ENCODE data around the gene SAMD4A. TPM values are rescaled to one million over a fixed set of nuclear protein-coding genes. Genes with fewer than 3 reads are reported as not detected.

Gene SAMD4A
- total RNA-seq, 6 experiments from 2014 or later = 33.8 to 53.7 (median 41.0) TPM

DNA sequence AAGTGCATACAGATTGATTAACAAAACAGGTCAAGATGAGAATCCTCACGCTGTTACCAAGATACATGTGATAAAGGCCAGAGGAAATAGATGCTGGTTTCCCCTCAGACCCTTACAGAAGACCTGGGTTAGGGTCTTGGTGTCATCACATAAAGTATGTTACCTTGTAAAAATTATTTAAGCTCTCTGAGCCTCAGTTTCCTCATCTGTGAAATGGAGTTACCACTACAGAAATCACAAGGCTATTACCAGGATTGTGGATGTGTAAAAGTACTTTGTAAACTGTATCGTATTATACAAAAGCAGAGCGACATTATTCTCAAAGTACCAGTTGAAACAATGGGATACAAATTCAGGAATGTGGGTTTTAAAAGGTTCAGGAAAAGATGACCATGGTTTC is 14.0 kb downstream of the SAMD4A start:
- Mint-ChIP-seq H3K9me3 (peaks cover 1% of the 10 kb centered on the region; the same call in 1 of the 2 replicates), H3K4me3 (no peak overlapping the region), H3K4me1 (ENCODE audit: low read depth) (peaks cover 49% of the 10 kb centered on the region), H3K27ac (0 out of 2 replicates have a peak overlapping the region, but pooled peaks have one; percentile 62), H3K27me3 (ENCODE audit: insufficient read depth) (peaks cover 2% of the 10 kb centered on the region), H3K36me3 (ENCODE audit: low read depth) (peaks cover 38% of the 10 kb centered on the region)
- no peak for DNase-seq
- TF ChIP-seq, protein P1, sequence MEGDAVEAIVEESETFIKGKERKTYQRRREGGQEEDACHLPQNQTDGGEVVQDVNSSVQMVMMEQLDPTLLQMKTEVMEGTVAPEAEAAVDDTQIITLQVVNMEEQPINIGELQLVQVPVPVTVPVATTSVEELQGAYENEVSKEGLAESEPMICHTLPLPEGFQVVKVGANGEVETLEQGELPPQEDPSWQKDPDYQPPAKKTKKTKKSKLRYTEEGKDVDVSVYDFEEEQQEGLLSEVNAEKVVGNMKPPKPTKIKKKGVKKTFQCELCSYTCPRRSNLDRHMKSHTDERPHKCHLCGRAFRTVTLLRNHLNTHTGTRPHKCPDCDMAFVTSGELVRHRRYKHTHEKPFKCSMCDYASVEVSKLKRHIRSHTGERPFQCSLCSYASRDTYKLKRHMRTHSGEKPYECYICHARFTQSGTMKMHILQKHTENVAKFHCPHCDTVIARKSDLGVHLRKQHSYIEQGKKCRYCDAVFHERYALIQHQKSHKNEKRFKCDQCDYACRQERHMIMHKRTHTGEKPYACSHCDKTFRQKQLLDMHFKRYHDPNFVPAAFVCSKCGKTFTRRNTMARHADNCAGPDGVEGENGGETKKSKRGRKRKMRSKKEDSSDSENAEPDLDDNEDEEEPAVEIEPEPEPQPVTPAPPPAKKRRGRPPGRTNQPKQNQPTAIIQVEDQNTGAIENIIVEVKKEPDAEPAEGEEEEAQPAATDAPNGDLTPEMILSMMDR (IDR thresholded peaks at IDR 0.05) = no peak

- TF ChIP-seq, protein P1 (IDR thresholded peaks at IDR 0.05) = no peak
- no peak for DNase-seq
- Mint-ChIP-seq H3K27me3 (ENCODE audit: insufficient read depth) (peaks cover 2% of the 10 kb centered on the region), H3K4me1 (ENCODE audit: low read depth) (peaks cover 46% of the 10 kb centered on the region), H3K4me3 (no peak overlapping the region), H3K36me3 (ENCODE audit: low read depth) (peaks cover 41% of the 10 kb centered on the region), H3K9me3 (peaks cover 8% of the 10 kb centered on the region; the same call in 1 of the 2 replicates), H3K27ac (no peak overlapping the region)
Measured at GRCh38 chr14:54582334-54582733, 15.4 kb downstream of the SAMD4A start.

GRCh38 chr14:54584097-54584496 is 17.2 kb downstream of the SAMD4A start:
- TF ChIP-seq, protein P1 (IDR thresholded peaks at IDR 0.05) = no peak
- H3K27ac Mint-ChIP-seq = no peak overlapping the region
- no peaks in the 10 kb centered on the region; the same call in 1 of the 2 replicates for H3K27me3 Mint-ChIP-seq (ENCODE audit: insufficient read depth)
- peaks cover 46% of the 10 kb centered on the region for H3K4me1 Mint-ChIP-seq (ENCODE audit: low read depth)
- no peak for DNase-seq
- peaks cover 8% of the 10 kb centered on the region; the same call in 1 of the 2 replicates for H3K9me3 Mint-ChIP-seq
- H3K4me3 Mint-ChIP-seq = no peak overlapping the region
- H3K36me3 Mint-ChIP-seq (ENCODE audit: low read depth) = peaks cover 34% of the 10 kb centered on the region

- no peak overlapping the region for H3K27ac Mint-ChIP-seq
- no peak overlapping the region for H3K4me3 Mint-ChIP-seq
Measured at GRCh38 chr14:54585214-54585613, 18.3 kb downstream of the SAMD4A start.

GRCh38 chr14:54589076-54589475 is 22.1 kb downstream of the SAMD4A start:
- no peak for DNase-seq
- Mint-ChIP-seq H3K27me3 (ENCODE audit: insufficient read depth) (no peaks in the 10 kb centered on the region; the same call in 1 of the 2 replicates), H3K36me3 (ENCODE audit: low read depth) (peaks cover 24% of the 10 kb centered on the region), H3K27ac (peak overlapping the region; percentile 75; the same call in 1 of the 2 replicates), H3K9me3 (peaks cover 8% of the 10 kb centered on the region; the same call in 1 of the 2 replicates), H3K4me1 (ENCODE audit: low read depth) (peaks cover 79% of the 10 kb centered on the region), H3K4me3 (peak overlapping the region; percentile 43)
- TF ChIP-seq, protein P1 (IDR thresholded peaks at IDR 0.05) = no peak

More at GRCh38 chr14:54585214-54585613, 18.3 kb downstream of the SAMD4A start:
- H3K4me1 Mint-ChIP-seq (ENCODE audit: low read depth) = peaks cover 46% of the 10 kb centered on the region
- no peak for DNase-seq
- TF ChIP-seq, protein P1 (IDR thresholded peaks at IDR 0.05) = no peak
- H3K27me3 Mint-ChIP-seq (ENCODE audit: insufficient read depth) = no peaks in the 10 kb centered on the region; the same call in 1 of the 2 replicates
- H3K9me3 Mint-ChIP-seq = peaks cover 8% of the 10 kb centered on the region; the same call in 1 of the 2 replicates
- peaks cover 28% of the 10 kb centered on the region for H3K36me3 Mint-ChIP-seq (ENCODE audit: low read depth)
